ENCODE results near the gene GMFB.

The GMFB gene

GRCh38 chr14:54488318-54488645, 498 bp downstream of the GMFB start:
- peaks cover 16% of the 10 kb centered on the region for H3K4me1 ChIP-seq (ENCODE audit: control insufficient read depth, insufficient read depth, low read length)
- H3K27ac ChIP-seq (ENCODE audit: extremely low read depth, low read depth, low read length): peak overlapping the region; percentile 87
- TF ChIP-seq ZNF692 (tag by site-specific recombination; IDR thresholded peaks at IDR 0.05) (peak; percentile 94), MYNN (tag by site-specific recombination; IDR thresholded peaks at IDR 0.05; ENCODE audit: borderline replicate concordance) (no peak), CTCF (tag by site-specific recombination; IDR thresholded peaks at IDR 0.05) (0 out of 2 replicates have a peak, but pooled peaks have one; percentile 30), ZFP69B (tag by site-specific recombination; IDR thresholded peaks at IDR 0.05) (peak; percentile 84)
- peak overlapping the region; percentile 95 for H3K4me3 ChIP-seq (ENCODE audit: low read depth, low read length)
- no peaks in the 10 kb centered on the region for H3K9me3 ChIP-seq (ENCODE audit: control insufficient read depth, insufficient read depth, low read depth, low read length)
- peaks cover 0 to 2% of the 10 kb centered on the region in 2 experiments; a peak in 2 of 3 replicates for H3K36me3 ChIP-seq (ENCODE audit: control insufficient read depth in 2 of 2, insufficient read depth in 1 of 2, low read length in 2 of 2)
- ChIA-PET POLR2A (interaction anchor here (0.9 to 2.0 kb wide), 5 partner anchors 21 to 539 kb away, joined by 3 to 8 read pairs (median 4); partner anchors contain the start of genes CDKN3, CGRRF1, SOCS4 and WDHD1), CTCF (interaction anchor here (0.7 to 2.1 kb wide), 8 partner anchors 11 to 315 kb away, joined by 3 to 6 read pairs (median 3); no protein-coding TSS in a partner anchor)

- Histone ChIP-seq H3K36me3 (ENCODE audit: control insufficient read depth in 2 of 2, insufficient read depth in 1 of 2, low read length in 2 of 2) (peaks cover 3 to 7% of the 10 kb centered on the region in 2 experiments), H3K9me3 (ENCODE audit: control insufficient read depth, insufficient read depth, low read depth, low read length) (no peaks in the 10 kb centered on the region), H3K27ac (ENCODE audit: extremely low read depth, low read depth, low read length) (peak overlapping the region; percentile 87), H3K4me1 (ENCODE audit: control insufficient read depth, insufficient read depth, low read length) (peaks cover 12% of the 10 kb centered on the region), H3K4me3 (ENCODE audit: low read depth, low read length) (peak overlapping the region; percentile 95)
- peak; percentile 44; the same call in 1 of the 2 replicates for TF ChIP-seq ZNF76 (tag by site-specific recombination; IDR thresholded peaks at IDR 0.05; ENCODE audit: borderline replicate concordance, low read depth)
- TF ChIP-seq ZBTB17 (tag by site-specific recombination; IDR thresholded peaks at IDR 0.05): peak; percentile 85
- no peak for TF ChIP-seq RBAK (tag by site-specific recombination; IDR thresholded peaks at IDR 0.05)
- TF ChIP-seq PRDM1 (tag by site-specific recombination; IDR thresholded peaks at IDR 0.05): peak; percentile 75
- no peak for TF ChIP-seq ZNF704 (tag by site-specific recombination; IDR thresholded peaks at IDR 0.05)
- ChIA-PET POLR2A (interaction anchor here (0.6 to 2.0 kb wide), 6 partner anchors 22 to 539 kb away, joined by 3 to 8 read pairs (median 4); partner anchors contain the start of genes CDKN3, CGRRF1, SOCS4 and WDHD1), CTCF (interaction anchor here (0.7 to 2.1 kb wide), 5 partner anchors 12 to 121 kb away, joined by 3 to 6 read pairs (median 3); no protein-coding TSS in a partner anchor)
Observed at GRCh38 chr14:54487771-54488170, 1.0 kb downstream of the GMFB start.

GRCh38 chr14:54486685-54487084, 2.1 kb downstream of the GMFB start:
- no peak for TF ChIP-seq ZBTB17 (tag by site-specific recombination; IDR thresholded peaks at IDR 0.05)
- ChIA-PET CTCF (interaction anchor here (0.7 kb wide), 1 partner anchor 78 kb away, joined by 3 read pairs; no protein-coding TSS in a partner anchor), POLR2A (interaction anchor here (2.0 kb wide), 1 partner anchor 23 kb away, joined by 8 read pairs; the partner anchor contains the start of gene CGRRF1)
- H3K4me3 ChIP-seq (ENCODE audit: low read depth, low read length): no peak overlapping the region
- no peaks in the 10 kb centered on the region for H3K9me3 ChIP-seq (ENCODE audit: control insufficient read depth, insufficient read depth, low read depth, low read length)
- H3K36me3 ChIP-seq (ENCODE audit: control insufficient read depth in 2 of 2, insufficient read depth in 1 of 2, low read length in 2 of 2): peaks cover 11 to 18% of the 10 kb centered on the region in 2 experiments
- peaks cover 10% of the 10 kb centered on the region for H3K4me1 ChIP-seq (ENCODE audit: control insufficient read depth, insufficient read depth, low read length)
- H3K27ac ChIP-seq (ENCODE audit: extremely low read depth, low read depth, low read length): no peak overlapping the region

GRCh38 chr14:54483846-54484245, 4.9 kb downstream of the GMFB start:
- no peak for TF ChIP-seq BCL6B (tag by site-specific recombination; IDR thresholded peaks at IDR 0.05)
- peak; percentile 30; the same call in 1 of the 2 replicates for TF ChIP-seq PRDM1 (tag by site-specific recombination; IDR thresholded peaks at IDR 0.05)
- TF ChIP-seq ZNF501 (tag by site-specific recombination; IDR thresholded peaks at IDR 0.05): no peak
- TF ChIP-seq ZNF157 (tag by site-specific recombination; IDR thresholded peaks at IDR 0.05): no peak
- TF ChIP-seq ZNF302 (tag by site-specific recombination; IDR thresholded peaks at IDR 0.05; ENCODE audit: low read depth): no peak
- no peak for TF ChIP-seq ZNF184 (tag by site-specific recombination; IDR thresholded peaks at IDR 0.05)
- Histone ChIP-seq H3K9me3 (ENCODE audit: control insufficient read depth, insufficient read depth, low read depth, low read length) (no peaks in the 10 kb centered on the region), H3K27ac (ENCODE audit: extremely low read depth, low read depth, low read length) (no peak overlapping the region), H3K4me3 (ENCODE audit: low read depth, low read length) (no peak overlapping the region), H3K4me1 (ENCODE audit: control insufficient read depth, insufficient read depth, low read length) (peaks cover 3% of the 10 kb centered on the region; the same call in 1 of the 2 replicates), H3K36me3 (ENCODE audit: control insufficient read depth in 2 of 2, insufficient read depth in 1 of 2, low read length in 2 of 2) (peaks cover 27 to 40% of the 10 kb centered on the region in 2 experiments)
- CTCF ChIA-PET: interaction anchor here (0.6 kb wide), 1 partner anchor 55 kb away, joined by 4 read pairs; no protein-coding TSS in a partner anchor
- POLR2A ChIA-PET: no interaction called here
